A673 (cell line): Measurements from ENCODE around the gene ITGB6.

Experiments
- CTCF ChIP-seq: fragments of 300-800, 200-600 bp; sonication (generic); conservative IDR thresholded peaks from 2 replicates; pipeline ENCODE4 v1.5.1; 2017; ENCODE audit warnings: low read depth, mild to moderate bottlenecking, antibody characterized with exemption, low read length, moderate library complexity, mixed read lengths
- EZH2 ChIP-seq: fragments of 200-600 bp; sonication (generic); IDR thresholded peaks from 2 replicates; pipeline ENCODE4 v1.6.1; 2017; ENCODE audit warnings: borderline replicate concordance, low read depth, mild to moderate bottlenecking, mixed read lengths, antibody characterized with exemption, low read length; ENCODE audit not compliant: poor library complexity, severe bottlenecking

GRCh38 chr2:160140471-160140870 lies 59.6 kb downstream of the ITGB6 start:
- no peak for TF ChIP-seq CTCF
- no peak for TF ChIP-seq EZH2
